Neural cell (in vitro differentiated cells): ENCODE results near the gene FAM118B. TPM values are rescaled to one million over a fixed set of nuclear protein-coding genes. Genes with fewer than 3 reads are reported as not detected.

ENCODE experiments used
- H2AFZ ChIP-seq: fragments of 200-600, 300-800 bp; sonication (generic), shearing (Covaris generic); 2 replicates; pipeline ENCODE4 v1.6.0; 2014; ENCODE audit warnings: low read depth, mild to moderate bottlenecking, antibody characterized with exemption, low read length, moderate library complexity
- H3F3A ChIP-seq: fragments of 200-600 bp; shearing (Covaris generic); 2 replicates; pipeline ENCODE4 v1.6.1; 2016; ENCODE audit warnings: mild to moderate bottlenecking, moderate library complexity, mixed read lengths, antibody characterized with exemption, low read length; ENCODE audit not compliant: insufficient read depth, poor library complexity, severe bottlenecking
- H3K27ac ChIP-seq: fragments of 200-600, 300-800 bp; sonication (generic), shearing (Covaris generic); 2 replicates; pipeline ENCODE4 v1.5.1; 2014; ENCODE audit warnings: mild to moderate bottlenecking, low read length, moderate library complexity
- H3K27me3 ChIP-seq: fragments of 300-800, 200-600 bp; sonication (generic), shearing (Covaris generic); 2 replicates; pipeline ENCODE4 v1.6.0; 2014; ENCODE audit warnings: mild to moderate bottlenecking, low read depth, low read length, moderate library complexity; ENCODE audit not compliant: insufficient read depth
- H3K36me3 ChIP-seq: fragments of 300-800, 200-600 bp; sonication (generic), shearing (Covaris generic); 2 replicates; pipeline ENCODE4 v1.5.1; 2014; ENCODE audit warnings: mild to moderate bottlenecking, antibody characterized with exemption, low read length, moderate library complexity; ENCODE audit not compliant: insufficient read depth
- H3K4me2 ChIP-seq: fragments of 300-800, 200-600 bp; sonication (generic), shearing (Covaris generic); 2 replicates; pipeline ENCODE4 v1.6.0; 2014; ENCODE audit warnings: mild to moderate bottlenecking, low read length
- H3K4me3 ChIP-seq: fragments of 300-800, 200-600 bp; sonication (generic), shearing (Covaris generic); 2 replicates; pipeline ENCODE4 v1.5.1; 2014; ENCODE audit warnings: mild to moderate bottlenecking, low read length, moderate library complexity
- H3K79me2 ChIP-seq: fragments of 200-600 bp; shearing (Covaris generic); replicated peaks from 2 replicates; pipeline ENCODE4 v1.6.0; 2014; ENCODE audit warnings: mild to moderate bottlenecking, low read length, moderate library complexity; ENCODE audit not compliant: insufficient read depth
- H3K9ac ChIP-seq: fragments of 300-800, 200-600 bp; sonication (generic), shearing (Covaris generic); 2 replicates; pipeline ENCODE4 v1.6.1; 2016; ENCODE audit warnings: mild to moderate bottlenecking, low read length, mixed read lengths
- H3K9me2 ChIP-seq: fragments of 200-600 bp; shearing (Covaris generic); 2 replicates; pipeline ENCODE4 v1.6.1; 2016; ENCODE audit warnings: mild to moderate bottlenecking, low read length, mixed read lengths; ENCODE audit not compliant: insufficient read depth
- H3K9me3 ChIP-seq: fragments of 200-600, 300-800 bp; sonication (generic), shearing (Covaris generic); 2 replicates; pipeline ENCODE4 v1.6.1; 2016; ENCODE audit warnings: mild to moderate bottlenecking, mixed run types, low read length, moderate library complexity, mixed read lengths
- H4K20me1 ChIP-seq: fragments of 200-600 bp; shearing (Covaris generic); 2 replicates; pipeline ENCODE4 v1.6.1; 2016; ENCODE audit warnings: mild to moderate bottlenecking, mixed run types; ENCODE audit not compliant: insufficient read depth
- EP300 ChIP-seq: fragments of 450-650 bp; conservative IDR thresholded peaks from 2 replicates; pipeline ENCODE4 v1.6.1; 2014; ENCODE audit warnings: antibody characterized with exemption, mild to moderate bottlenecking, moderate library complexity; ENCODE audit not compliant: poor library complexity, severe bottlenecking
- EZH2 ChIP-seq: fragments of 200-600, 300-800 bp; shearing (Covaris generic), sonication (generic); IDR thresholded peaks from 2 replicates; pipeline ENCODE4 v1.6.1; 2014; ENCODE audit warnings: antibody characterized with exemption, low read length, borderline replicate concordance, mild to moderate bottlenecking; ENCODE audit not compliant: insufficient read depth, poor library complexity, severe bottlenecking
- MXI1 ChIP-seq: fragments of 450-650 bp; conservative IDR thresholded peaks from 2 replicates; pipeline ENCODE4 v1.6.1; 2014; ENCODE audit warnings: antibody characterized with exemption, mild to moderate bottlenecking; ENCODE audit not compliant: poor library complexity, severe bottlenecking
- POLR2AphosphoS5 ChIP-seq: IDR thresholded peaks from 2 replicates; pipeline ENCODE4 v1.6.1; 2012
- RAD21 ChIP-seq: fragments of 450-650 bp; conservative IDR thresholded peaks from 2 replicates; pipeline ENCODE4 v1.6.1; 2014; ENCODE audit warnings: antibody characterized with exemption, mild to moderate bottlenecking, moderate library complexity
- SMC3 ChIP-seq: fragments of 450-650 bp; conservative IDR thresholded peaks from 2 replicates; pipeline ENCODE4 v1.6.1; 2014; ENCODE audit warnings: antibody characterized with exemption, mild to moderate bottlenecking, moderate library complexity; ENCODE audit not compliant: poor library complexity
- TAF1 ChIP-seq: IDR thresholded peaks from 2 replicates; pipeline ENCODE4 v1.6.1; 2012; ENCODE audit warnings: low read depth
- polyA plus RNA-seq: library from polyadenylated mRNA; depleted of rRNA; stranded (reverse); fragments of >200 nt; gene quantifications from 2 replicates; pipeline ENCODE4 v1.2.3, GENCODE V29; 2014
- TF ChIP-seq, protein P1 (sequence below): fragments of 450-650 bp; IDR thresholded peaks from 2 replicates; pipeline ENCODE4 v1.5.1; 2014; ENCODE audit warnings: antibody characterized with exemption, mild to moderate bottlenecking, moderate library complexity; ENCODE audit not compliant: poor library complexity, severe bottlenecking
- TF ChIP-seq, protein P2 (sequence below): IDR thresholded peaks from 2 replicates; pipeline ENCODE4 v1.6.1; 2012; ENCODE audit warnings: borderline replicate concordance

The FAM118B gene
- polyA plus RNA-seq, 1 donor from 2014 or later = 54.1 TPM

DNA sequence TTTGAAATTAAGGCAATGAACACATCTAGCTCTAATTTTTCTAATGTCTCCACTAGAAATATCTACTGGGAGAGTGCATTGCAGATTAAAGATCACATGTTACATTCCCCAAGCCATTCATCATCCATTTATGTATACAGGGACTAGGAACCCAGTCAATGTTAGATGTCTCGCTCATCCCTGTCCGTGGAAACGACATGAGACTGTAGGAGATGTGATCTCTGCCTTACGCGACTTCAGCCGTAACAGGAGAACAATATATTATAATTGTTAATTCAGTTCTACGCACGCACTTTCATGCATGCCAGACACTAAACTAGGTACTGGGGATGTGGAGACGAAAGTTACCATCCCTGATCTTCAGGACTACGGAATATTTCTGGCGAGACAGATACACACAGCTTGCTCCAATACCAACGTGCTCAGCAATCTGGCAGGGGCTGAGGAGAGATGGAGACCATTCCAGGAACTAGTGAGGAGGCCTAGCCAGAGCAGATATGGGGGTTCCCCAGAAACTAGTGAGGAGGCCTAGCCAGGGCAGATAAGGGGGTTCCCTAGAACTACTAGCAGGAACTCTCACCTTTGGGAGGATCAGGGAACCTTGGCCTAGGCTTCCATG lies 93.0 kb downstream of the FAM118B start:
- Histone ChIP-seq H4K20me1 (no peaks in the 10 kb centered on the region), H3K79me2 (peaks cover 11% of the 10 kb centered on the region), H3K27me3 (no peaks in the 10 kb centered on the region), H2AFZ (peak overlapping the region; percentile 95), H3K9me3 (no peaks in the 10 kb centered on the region), H3K9me2 (no peaks in the 10 kb centered on the region), H3K36me3 (no peaks in the 10 kb centered on the region), H3F3A (no peaks in the 10 kb centered on the region), H3K9ac (peak overlapping the region; percentile 87), H3K4me2 (peak overlapping the region; percentile 75), H3K27ac (peak overlapping the region; percentile 95), H3K4me3 (peak overlapping the region; percentile 74)
- TF ChIP-seq RAD21 = no peak
- TF ChIP-seq EP300 = no peak
- no peak for TF ChIP-seq MXI1
- TF ChIP-seq, protein P1, sequence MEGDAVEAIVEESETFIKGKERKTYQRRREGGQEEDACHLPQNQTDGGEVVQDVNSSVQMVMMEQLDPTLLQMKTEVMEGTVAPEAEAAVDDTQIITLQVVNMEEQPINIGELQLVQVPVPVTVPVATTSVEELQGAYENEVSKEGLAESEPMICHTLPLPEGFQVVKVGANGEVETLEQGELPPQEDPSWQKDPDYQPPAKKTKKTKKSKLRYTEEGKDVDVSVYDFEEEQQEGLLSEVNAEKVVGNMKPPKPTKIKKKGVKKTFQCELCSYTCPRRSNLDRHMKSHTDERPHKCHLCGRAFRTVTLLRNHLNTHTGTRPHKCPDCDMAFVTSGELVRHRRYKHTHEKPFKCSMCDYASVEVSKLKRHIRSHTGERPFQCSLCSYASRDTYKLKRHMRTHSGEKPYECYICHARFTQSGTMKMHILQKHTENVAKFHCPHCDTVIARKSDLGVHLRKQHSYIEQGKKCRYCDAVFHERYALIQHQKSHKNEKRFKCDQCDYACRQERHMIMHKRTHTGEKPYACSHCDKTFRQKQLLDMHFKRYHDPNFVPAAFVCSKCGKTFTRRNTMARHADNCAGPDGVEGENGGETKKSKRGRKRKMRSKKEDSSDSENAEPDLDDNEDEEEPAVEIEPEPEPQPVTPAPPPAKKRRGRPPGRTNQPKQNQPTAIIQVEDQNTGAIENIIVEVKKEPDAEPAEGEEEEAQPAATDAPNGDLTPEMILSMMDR = no peak
- TF ChIP-seq POLR2AphosphoS5 = no peak
- TF ChIP-seq EZH2 = no peak
- no peak for TF ChIP-seq SMC3
- TF ChIP-seq, protein P2, sequence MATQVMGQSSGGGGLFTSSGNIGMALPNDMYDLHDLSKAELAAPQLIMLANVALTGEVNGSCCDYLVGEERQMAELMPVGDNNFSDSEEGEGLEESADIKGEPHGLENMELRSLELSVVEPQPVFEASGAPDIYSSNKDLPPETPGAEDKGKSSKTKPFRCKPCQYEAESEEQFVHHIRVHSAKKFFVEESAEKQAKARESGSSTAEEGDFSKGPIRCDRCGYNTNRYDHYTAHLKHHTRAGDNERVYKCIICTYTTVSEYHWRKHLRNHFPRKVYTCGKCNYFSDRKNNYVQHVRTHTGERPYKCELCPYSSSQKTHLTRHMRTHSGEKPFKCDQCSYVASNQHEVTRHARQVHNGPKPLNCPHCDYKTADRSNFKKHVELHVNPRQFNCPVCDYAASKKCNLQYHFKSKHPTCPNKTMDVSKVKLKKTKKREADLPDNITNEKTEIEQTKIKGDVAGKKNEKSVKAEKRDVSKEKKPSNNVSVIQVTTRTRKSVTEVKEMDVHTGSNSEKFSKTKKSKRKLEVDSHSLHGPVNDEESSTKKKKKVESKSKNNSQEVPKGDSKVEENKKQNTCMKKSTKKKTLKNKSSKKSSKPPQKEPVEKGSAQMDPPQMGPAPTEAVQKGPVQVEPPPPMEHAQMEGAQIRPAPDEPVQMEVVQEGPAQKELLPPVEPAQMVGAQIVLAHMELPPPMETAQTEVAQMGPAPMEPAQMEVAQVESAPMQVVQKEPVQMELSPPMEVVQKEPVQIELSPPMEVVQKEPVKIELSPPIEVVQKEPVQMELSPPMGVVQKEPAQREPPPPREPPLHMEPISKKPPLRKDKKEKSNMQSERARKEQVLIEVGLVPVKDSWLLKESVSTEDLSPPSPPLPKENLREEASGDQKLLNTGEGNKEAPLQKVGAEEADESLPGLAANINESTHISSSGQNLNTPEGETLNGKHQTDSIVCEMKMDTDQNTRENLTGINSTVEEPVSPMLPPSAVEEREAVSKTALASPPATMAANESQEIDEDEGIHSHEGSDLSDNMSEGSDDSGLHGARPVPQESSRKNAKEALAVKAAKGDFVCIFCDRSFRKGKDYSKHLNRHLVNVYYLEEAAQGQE = no peak
- TF ChIP-seq TAF1 = no peak

DNA sequence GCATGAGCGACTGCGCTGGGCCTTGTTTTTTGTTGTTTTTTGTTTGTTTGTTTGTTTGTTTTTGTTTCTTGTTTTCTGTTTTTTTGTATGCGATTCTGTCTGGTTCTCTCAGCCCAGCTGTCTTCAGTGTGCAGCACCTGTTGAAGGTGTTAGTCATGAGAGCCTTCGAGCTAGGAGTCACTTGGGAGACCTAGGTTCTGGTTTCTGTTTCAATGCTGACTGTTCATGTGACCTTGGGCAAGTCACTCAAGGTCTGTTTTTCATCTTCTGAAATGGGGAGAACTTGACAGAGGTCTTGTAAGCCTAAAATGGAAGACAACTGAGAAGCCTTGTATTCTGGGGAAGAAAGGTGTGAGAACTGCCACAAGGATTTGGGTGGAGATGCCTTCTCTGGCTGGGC lies 94.1 kb downstream of the FAM118B start:
- Histone ChIP-seq H3K36me3 (no peaks in the 10 kb centered on the region), H4K20me1 (no peaks in the 10 kb centered on the region), H3K27me3 (no peaks in the 10 kb centered on the region), H3K9me3 (no peaks in the 10 kb centered on the region), H3K27ac (no peak overlapping the region), H3K79me2 (peaks cover 11% of the 10 kb centered on the region), H3K9me2 (no peaks in the 10 kb centered on the region), H2AFZ (no peak overlapping the region), H3K4me3 (no peak overlapping the region), H3F3A (no peaks in the 10 kb centered on the region), H3K4me2 (no peak overlapping the region), H3K9ac (no peak overlapping the region)
- TF ChIP-seq MXI1 = no peak
- TF ChIP-seq, protein P2 = no peak
- no peak for TF ChIP-seq RAD21
- TF ChIP-seq, protein P1 = no peak
- TF ChIP-seq POLR2AphosphoS5 = no peak
- no peak for TF ChIP-seq TAF1
- no peak for TF ChIP-seq EZH2
- no peak for TF ChIP-seq EP300
- TF ChIP-seq SMC3 = no peak
